ENCODE measurements around the gene GHRH. TPM values are rescaled to one million over a fixed set of nuclear protein-coding genes. Genes with fewer than 3 reads are reported as not detected.
A peak's percentile ranks its signal among the peaks of the same experiment; 100 is the strongest.

GHRH gene
- total RNA-seq, 1 donor from 2014 or later, result not detected

DNA sequence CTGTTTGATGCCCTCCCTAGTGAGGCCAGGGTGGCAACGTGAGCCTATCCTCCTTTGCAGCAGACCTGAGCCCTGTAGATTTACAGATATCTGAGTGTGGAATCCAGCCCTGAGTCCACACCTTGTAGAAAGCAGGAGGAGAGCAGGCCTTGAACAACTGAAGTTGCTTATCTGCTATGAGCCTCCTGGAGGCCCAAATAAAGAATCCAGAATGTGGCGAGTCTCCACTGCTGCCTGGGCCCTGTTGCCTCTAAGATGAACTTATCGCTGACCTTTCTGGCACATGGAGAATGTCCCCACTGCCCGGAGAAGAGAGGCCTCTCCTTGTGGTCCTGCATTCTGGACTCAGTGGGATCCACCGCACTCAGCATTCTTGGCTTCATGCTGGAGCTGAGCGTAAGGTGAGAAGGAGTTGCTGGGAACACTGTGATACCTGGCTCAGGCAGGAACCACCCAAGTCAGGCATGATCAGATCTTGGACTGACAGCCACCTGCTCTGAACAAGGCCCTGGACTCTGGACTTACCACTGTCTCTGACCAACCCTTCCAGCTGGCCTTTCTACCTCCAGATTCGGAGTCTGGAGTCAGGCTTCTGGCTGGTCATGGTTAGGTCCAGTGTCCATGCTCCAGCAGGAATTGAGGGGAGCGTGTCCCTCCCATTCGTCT is 22.0 kb upstream of the GHRH start:
- TF ChIP-seq, protein P1, sequence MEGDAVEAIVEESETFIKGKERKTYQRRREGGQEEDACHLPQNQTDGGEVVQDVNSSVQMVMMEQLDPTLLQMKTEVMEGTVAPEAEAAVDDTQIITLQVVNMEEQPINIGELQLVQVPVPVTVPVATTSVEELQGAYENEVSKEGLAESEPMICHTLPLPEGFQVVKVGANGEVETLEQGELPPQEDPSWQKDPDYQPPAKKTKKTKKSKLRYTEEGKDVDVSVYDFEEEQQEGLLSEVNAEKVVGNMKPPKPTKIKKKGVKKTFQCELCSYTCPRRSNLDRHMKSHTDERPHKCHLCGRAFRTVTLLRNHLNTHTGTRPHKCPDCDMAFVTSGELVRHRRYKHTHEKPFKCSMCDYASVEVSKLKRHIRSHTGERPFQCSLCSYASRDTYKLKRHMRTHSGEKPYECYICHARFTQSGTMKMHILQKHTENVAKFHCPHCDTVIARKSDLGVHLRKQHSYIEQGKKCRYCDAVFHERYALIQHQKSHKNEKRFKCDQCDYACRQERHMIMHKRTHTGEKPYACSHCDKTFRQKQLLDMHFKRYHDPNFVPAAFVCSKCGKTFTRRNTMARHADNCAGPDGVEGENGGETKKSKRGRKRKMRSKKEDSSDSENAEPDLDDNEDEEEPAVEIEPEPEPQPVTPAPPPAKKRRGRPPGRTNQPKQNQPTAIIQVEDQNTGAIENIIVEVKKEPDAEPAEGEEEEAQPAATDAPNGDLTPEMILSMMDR (conservative IDR thresholded peaks at IDR 0.05; ENCODE audit: low read depth, low read length), result no peak
- DNase-seq (ENCODE audit: low read depth), result no peak
- H3K4me3 ChIP-seq (ENCODE audit: low read depth, low read length), result no peak overlapping the region

DNA sequence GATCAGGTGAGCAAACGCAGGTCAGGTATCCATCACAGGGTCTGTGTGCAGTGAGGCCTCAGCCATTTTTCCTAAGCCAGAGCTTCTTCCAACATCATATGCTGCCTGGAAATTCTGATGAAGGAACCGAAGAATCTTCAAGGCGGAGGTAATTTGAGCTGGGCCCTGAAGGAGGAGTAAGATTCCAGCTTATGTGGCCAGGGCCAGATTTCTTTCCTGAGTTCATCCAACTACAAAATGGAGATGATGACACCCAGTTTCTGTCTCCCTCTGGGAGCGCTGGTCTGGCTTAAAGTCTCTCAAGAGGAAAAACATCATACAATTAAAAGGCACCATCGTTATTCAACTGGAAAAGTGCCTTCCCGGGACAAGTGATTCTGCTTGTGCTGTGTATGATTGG is 20.9 kb upstream of the GHRH start:
- DNase-seq (ENCODE audit: low read depth), result no peak
- TF ChIP-seq, protein P1 (conservative IDR thresholded peaks at IDR 0.05; ENCODE audit: low read depth, low read length), result peak; percentile 54
- H3K4me3 ChIP-seq (ENCODE audit: low read depth, low read length), result no peak overlapping the region

DNA sequence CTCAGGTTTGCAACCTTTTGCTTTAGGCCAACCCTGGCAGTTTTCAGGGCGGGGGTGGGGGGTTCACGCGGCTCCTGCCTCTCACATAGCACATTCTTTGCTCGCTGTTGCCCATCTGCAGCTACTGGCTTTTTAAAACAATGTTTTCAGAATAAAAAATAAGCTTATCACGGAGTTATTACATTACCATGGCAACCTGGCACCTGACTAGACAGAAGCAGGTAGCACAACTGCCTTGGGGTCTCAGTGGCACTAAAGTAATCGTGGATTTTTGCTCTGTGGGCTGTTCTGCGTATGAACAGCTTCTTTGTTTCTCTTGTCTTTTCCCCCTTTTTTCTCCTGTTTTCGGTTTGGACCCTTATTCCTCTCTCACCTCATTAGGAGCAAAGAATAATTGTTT is 18.8 kb upstream of the GHRH start:
- H3K4me3 ChIP-seq (ENCODE audit: low read depth, low read length), result no peak overlapping the region
- TF ChIP-seq, protein P1 (conservative IDR thresholded peaks at IDR 0.05; ENCODE audit: low read depth, low read length), result no peak
- no peak for DNase-seq (ENCODE audit: low read depth)

DNA sequence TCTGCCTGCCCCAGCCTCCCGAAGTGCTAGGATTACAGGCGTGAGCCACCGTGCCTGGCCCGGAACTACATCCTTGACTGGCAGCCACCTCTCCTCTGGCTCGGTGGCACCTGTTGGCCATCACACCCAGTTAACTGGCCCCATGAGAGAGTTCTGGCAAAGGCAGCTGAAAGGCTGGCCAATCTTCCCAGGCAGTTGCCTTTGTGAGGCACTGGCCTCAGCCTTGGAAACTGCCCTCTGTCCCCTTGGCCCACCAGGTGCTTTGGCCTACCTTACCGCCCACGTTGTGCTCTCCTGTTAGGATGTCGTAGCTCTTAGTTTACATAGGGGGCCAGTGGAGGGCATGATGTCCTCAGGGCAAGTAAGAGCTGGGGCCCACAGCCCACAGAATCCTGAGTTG is 18.2 kb upstream of the GHRH start:
- no peak for DNase-seq (ENCODE audit: low read depth)
- H3K4me3 ChIP-seq (ENCODE audit: low read depth, low read length), result no peak overlapping the region
- TF ChIP-seq, protein P1 (conservative IDR thresholded peaks at IDR 0.05; ENCODE audit: low read depth, low read length), result no peak

DNA sequence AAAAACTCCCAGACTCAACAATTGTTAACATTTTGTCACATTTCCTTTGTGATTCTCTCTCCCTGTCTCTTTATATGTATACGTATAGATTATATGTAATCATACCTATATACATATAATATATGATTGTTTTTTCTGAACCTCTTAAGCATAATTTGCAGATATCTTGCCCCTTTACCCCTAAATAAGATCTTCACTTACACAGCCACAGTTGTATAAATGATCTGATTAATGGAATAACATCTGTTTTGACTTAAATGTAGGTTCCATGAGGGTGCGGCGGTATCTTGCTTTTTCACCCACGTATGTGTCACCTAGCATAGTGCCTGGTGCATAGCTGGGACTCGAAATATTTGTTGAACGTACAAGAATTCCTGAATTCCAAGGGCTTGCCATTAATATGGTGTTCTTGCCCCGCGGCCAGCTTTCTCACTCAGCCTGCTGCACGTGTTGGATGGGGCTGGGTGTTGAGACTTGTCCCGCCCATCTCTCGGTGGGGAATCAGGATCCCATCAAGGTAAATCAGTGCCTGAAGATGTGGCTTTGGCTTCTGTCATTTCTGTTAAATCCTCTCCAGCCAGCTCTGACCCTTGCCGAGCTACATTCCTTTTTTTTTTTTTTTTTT is 17.5 kb upstream of the GHRH start:
- no peak for DNase-seq (ENCODE audit: low read depth)
- TF ChIP-seq, protein P1 (conservative IDR thresholded peaks at IDR 0.05; ENCODE audit: low read depth, low read length), result no peak
- H3K4me3 ChIP-seq (ENCODE audit: low read depth, low read length), result no peak overlapping the region

DNA sequence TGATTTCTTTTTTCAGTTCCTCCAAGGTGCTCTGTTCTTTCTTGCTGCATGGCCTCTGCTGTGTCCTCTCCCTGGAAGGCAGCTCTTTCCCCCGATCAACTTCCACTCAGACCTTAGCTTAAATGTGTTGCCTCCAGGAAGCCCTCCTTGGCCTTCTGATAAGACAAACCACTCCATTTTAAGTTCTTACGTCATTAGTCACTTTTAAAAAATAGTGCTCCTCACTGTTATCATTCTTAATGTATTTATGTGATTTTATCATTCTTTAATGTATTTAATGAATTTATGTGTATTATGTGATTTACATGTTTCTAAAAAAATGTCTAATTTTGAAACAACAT is 15.6 kb upstream of the GHRH start:
- TF ChIP-seq, protein P1 (conservative IDR thresholded peaks at IDR 0.05; ENCODE audit: low read depth, low read length), result no peak
- no peak for DNase-seq (ENCODE audit: low read depth)
- no peak overlapping the region for H3K4me3 ChIP-seq (ENCODE audit: low read depth, low read length)

Data from epithelial cell of proximal tubule (primary cell).